GM19438 (cell line): Measurements from ENCODE around the gene EGFL6.

Source experiments
- ATAC-seq: cut with Tn5 transposase; IDR thresholded peaks from one replicate; pipeline ENCODE4 v1.9.1; 2021; ENCODE audit warnings: low read depth; ENCODE audit not compliant: unreplicated experiment

EGFL6 gene, protein sequence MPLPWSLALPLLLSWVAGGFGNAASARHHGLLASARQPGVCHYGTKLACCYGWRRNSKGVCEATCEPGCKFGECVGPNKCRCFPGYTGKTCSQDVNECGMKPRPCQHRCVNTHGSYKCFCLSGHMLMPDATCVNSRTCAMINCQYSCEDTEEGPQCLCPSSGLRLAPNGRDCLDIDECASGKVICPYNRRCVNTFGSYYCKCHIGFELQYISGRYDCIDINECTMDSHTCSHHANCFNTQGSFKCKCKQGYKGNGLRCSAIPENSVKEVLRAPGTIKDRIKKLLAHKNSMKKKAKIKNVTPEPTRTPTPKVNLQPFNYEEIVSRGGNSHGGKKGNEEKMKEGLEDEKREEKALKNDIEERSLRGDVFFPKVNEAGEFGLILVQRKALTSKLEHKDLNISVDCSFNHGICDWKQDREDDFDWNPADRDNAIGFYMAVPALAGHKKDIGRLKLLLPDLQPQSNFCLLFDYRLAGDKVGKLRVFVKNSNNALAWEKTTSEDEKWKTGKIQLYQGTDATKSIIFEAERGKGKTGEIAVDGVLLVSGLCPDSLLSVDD

DNA sequence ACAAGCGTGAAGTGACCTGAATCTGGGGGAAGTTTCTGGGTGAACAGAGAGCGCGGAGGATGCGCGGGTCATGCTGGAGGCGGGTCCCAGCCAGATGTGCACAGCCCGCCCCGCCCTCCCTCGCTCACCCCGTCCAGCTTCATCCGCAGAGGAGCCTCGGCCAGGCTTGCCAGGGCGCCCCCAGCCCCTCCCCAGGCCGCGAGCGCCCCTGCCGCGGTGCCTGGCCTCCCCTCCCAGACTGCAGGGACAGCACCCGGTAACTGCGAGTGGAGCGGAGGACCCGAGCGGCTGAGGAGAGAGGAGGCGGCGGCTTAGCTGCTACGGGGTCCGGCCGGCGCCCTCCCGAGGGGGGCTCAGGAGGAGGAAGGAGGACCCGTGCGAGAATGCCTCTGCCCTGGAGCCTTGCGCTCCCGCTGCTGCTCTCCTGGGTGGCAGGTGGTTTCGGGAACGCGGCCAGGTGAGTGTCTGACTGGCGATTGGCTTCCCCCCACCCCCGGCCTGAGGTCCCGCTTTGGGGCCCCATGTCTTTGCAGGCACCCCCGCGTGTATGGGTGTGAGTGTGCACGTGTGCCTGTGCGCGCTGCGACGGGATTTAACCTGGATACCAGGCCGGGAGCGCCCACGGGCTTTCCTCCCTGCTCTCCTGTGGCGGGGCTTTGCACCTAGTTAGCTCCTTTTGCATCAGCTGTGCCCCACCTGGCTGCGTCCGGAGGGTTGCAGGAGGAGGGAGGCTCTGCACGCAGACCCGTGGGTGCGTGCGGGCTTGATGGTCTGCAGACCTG lies at the start of gene EGFL6:
TSS of gene EGFL6 (plus strand) at position 123 of the 782 bp plus-strand sequence. CDS start at position 384, 261 bp downstream.
- no peak for ATAC-seq

DNA sequence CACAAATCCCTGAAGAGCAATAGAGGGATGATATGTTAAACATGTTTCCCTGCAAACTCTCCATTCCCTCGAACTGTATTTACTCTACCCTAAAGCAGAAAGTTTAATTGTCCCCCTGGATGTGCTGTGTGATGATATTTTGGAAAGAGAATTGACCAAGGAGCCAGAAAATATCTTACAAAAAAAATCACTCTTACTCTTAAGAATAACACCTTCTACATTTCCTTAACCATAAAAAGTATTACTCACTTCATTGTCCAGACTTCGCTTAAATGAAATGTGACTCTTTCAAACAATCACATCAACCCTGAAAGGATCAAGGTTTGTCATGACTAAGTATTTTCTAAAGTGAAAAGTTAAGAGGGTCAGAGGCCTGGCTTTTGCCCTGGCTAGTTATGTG lies 49.0 kb upstream of the EGFL6 start:
- no peak for ATAC-seq

DNA sequence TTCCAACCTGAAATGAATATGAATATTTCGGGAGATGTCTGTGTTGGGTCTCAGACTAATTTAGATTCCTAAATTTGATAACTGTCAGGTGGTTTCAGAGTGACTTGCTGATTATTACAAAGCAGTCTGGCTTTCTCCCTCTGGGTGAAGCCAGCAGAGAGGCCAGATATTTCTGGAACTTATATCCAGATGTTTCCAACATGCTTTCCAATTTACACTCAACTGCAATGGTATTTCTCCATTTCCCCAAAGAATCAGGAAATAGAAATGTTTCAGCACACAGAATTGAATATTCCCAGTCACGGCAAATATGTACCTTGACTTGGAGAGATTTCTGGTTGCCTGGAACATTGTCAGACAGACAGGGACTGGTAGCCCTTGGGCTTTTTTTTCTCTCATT lies 48.5 kb upstream of the EGFL6 start:
- no peak for ATAC-seq

DNA sequence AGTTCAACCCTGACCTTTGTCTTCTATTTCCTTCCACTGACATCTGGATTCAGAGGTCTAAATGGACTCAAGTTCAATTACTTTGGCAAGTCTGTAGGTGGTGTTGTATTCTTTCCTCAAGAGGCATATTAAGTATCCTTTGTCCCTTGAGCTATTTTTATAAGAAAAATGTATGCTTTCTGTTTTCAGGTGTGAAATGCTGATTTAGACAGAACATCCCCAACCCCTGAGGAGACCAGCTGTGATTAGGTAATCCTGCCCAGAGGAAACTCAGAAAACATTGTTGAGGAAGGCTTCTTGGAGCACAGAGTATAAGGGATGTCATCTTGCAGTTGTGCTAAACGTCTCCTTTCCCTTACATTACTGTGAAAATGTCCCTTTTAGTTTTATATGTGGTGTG lies 46.6 kb upstream of the EGFL6 start:
- ATAC-seq = no peak

DNA sequence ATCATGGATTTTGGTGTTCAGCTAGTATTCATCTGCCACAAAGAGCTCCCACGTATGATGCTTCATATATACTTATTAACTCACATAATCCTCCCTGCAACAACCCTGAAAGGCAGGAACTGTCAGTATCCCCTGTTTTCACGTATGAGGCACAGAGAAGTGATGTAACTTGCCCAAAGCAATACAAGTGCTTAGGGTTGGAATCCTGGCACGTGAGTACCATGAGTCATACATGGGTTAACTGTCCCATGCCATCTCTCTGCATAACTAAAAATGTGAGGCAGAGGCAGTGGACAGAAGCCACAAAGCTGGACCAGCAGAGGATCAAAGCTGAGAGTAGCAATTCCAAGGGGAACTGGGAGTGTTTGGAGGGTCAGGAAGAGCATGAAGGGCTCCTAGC lies 35.7 kb upstream of the EGFL6 start:
- no peak for ATAC-seq

DNA sequence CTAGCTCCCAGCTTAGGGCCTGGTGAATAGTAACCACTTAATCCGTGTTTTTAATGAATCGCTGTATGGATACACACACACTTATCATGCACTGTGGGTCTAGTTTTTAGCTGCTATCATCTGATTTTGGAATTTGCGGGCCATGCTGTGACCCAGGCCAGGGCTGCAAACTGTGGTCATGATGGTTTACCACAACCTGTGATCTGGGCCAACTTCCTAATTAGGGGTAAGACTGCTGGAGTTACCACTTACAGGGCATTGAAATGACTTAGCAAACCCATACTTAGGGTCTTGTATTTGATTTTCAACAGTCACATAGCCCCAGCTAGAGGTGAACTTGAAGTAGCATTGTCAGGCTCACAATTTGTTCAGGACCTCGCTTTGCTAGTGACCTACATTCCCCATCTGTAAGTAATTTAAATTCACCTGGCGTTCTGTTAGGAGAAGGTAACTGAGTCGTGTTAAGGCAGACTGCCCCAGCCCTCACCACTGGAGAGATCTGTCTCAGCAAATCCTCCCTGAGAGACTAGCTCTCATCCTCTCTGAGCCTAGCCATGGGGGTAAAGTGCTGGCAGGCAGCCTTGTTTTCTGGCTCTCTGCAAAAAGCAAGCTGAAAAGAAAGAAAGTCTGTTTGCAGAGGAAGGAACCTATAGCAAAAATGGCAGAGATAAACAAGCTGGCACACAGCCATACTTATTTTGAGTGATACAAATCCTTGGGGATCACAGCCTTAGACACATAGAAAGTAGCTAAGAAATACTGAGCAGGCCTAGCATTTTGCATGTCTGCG lies 33.8 kb upstream of the EGFL6 start:
- no peak for ATAC-seq

DNA sequence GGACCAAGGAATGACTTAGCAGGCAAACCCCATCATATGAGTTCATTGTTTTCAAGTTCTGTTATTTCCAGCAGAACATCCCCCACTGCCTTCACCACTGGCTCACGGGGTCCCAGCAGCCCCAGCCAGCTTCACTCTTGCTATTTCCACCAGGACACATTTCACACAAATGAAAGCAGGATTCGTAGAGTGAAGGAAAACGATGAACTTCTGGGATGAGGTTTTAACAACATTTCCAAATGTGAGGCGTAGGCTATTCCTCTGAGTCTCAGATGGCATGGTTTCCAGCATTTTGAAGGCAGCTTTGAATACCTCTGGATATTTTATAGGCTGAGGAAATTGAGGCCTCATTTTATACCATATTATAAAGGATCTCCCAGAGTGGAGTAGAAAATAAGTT lies 32.9 kb upstream of the EGFL6 start:
- no peak for ATAC-seq

DNA sequence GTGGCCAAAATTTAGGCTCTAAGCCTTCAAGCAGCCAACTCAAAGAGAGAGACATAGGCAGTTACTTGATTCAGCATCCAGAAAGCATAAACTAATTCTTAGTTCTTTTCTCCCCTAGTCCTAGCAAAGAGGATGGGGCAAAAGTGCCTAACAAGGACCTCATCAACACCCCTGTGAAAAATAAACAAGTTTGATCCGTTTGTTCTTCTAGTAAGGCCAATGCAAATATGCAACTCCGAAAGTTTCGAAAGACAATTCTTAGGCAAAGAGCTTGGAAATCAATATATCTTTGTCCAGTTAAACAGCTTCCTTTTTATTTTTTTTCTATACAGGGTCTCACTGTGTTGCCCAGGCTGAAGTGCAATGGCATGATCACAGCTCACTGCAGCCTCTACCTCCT lies 31.0 kb upstream of the EGFL6 start:
- no peak for ATAC-seq

DNA sequence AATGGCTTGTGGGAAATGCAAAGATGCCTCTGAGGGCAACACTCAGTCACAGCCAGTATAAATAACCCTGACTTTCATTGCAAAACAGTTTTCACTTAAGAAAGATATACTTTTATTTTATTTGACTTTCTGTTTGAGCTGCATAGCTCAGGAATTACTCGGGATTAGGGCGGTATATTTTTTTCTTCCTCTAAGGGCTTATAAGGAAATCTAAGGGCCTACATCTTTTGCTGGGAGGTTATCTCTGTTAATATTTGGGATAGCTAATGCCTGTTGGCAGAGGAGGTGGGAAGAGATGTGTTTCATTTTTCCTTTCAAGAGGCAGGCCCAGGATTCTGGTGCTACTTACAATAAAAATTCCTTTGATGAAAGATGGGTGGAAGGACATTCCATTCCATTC lies 28.8 kb upstream of the EGFL6 start:
- no peak for ATAC-seq

DNA sequence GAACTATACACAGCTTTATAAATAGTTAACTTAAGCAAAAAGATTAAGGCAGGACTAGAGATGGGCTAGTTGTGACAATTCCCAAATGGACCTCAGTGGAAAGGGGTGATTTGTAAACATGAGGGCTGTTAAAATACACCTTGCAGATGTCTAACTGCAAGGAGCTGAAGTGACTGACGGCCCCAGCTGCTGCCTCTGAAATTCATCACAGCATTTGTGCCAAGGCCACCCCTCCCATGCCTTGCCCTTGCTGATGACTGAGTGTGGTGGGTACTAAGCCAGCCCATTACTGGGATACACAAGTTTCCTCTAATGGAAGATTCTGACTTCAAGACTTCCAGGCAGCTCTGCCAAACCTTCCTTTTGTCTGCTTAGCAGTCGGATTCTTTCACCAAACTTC lies 23.7 kb upstream of the EGFL6 start:
- no peak for ATAC-seq

DNA sequence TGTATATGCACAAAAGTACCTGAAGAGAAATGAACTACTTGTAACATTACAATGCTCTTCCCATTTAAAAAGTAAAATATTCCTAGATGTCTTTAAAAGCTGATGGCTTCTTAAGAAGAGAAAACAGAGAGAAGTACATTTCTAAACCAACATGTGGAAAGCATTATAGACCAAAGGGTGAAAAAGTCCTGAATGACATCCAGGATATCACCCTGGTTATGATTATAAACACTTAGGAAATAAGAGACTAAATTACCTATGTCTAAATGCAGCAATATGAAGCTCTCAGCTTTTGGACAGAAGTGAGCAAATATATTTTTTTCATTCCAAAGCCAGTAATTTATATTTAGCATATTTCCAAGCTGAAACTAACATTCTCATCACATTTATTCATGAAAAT lies 21.7 kb upstream of the EGFL6 start:
- no peak for ATAC-seq

DNA sequence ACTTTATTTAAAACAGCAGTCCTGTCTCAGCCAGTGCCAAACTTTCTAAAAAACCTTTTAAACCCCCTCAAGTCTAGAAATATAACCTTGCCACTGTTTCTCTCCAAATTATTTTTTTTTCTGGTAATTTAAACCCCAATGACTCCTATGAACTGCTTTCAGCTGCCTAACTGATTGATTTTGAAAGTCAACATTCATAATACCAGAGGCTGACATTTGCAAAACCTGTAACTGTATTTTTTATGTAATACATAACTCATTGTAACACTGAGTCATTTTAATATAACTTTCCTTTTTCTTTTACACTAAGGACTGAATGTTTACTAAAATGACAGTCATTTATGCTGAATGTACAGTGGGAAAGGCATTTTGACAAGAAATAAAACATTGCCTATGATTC lies 19.1 kb upstream of the EGFL6 start:
- ATAC-seq = no peak

DNA sequence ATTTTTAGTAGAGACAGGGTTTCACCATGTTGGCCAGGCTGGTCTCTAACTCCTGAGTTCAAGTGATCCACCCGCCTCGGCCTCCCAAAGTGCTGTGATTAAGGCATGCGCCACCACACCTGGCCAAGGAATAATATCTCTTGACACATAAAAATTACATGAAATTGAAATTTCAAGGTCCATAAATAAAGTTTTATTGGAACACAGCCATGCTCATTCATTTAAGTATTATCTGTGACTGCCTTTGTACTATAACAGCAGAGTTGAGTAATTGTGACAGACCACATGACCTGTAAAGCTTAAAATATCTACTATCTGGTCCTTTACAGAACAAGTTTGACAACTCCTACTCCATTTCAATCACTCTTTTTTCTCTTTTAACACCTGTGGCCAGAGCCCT lies 17.8 kb upstream of the EGFL6 start:
- ATAC-seq = no peak

DNA sequence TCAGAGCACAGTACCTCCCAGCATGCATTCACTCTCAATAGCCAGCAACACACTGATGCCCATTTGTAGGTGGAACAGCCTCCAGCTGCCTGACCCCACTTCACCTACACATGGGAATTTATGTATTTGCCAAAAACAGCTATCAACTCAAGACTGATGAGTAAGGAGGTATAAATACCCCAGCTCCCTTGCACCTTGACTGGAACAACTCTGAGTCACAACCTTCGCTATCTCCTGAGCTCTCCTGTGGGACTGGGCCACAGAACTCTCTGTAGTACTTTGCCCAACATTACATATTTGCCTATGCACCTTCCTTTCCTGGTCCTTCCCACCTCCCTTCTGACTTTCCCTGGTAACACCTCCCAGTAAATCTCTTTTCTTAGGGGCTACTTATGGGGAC lies 16.5 kb upstream of the EGFL6 start:
- no peak for ATAC-seq

DNA sequence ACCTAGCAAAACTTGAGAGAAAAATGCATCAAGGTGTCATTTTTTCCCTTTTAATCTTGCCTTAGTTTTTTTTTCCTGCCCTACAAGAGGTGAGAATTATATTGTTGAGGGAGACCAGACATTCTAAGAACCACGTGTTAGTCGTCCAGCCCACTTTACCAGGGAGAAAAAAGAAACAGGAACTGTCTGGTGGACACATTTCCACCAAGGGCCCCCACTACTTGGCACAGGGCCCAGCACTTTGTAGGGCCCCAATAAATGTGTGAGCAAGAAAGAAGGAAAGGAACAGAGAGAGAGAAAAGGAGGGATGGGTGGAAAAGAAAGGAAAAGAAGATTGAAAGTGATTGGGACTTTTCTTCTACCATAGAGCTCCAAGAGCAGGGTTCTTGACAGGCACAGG lies 3.9 kb upstream of the EGFL6 start:
- ATAC-seq = no peak

DNA sequence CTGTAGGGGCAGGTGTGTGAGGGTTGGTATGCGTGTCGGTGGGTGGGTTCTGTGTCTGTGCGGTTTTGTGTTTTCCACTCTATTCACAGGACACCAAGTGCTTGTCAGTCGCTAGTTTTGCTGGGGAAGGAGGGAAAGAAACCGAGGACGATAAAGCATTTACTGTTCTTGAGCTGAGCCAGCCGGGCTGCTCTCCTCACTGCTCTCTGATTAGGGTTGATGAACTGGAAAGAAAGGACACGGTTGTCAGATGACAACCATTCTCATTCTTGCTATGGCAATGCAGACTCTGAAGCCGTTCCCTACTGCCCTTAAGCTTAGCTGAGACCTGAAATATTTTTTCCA lies 832 bp downstream of the EGFL6 start:
- ATAC-seq = no peak

DNA sequence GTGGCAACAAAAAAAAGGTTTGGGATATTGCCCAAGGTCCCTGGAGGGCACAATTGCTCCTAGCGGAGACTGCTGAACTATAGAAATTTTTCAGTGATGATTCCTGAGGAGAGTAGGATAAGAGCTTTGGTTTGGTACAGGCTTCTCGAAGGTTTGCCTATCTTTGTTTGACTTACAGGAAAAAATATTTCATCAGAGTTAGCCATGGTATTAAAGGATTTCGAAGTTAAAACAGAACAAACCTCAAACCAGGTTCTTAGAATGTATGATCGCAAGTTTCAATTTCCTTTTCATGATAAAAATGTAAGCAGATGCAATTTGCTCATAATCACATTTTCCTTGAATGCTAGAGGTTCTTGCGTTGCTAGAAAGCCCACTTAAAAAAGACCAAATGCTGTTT lies 1.7 kb downstream of the EGFL6 start:
- ATAC-seq = no peak

DNA sequence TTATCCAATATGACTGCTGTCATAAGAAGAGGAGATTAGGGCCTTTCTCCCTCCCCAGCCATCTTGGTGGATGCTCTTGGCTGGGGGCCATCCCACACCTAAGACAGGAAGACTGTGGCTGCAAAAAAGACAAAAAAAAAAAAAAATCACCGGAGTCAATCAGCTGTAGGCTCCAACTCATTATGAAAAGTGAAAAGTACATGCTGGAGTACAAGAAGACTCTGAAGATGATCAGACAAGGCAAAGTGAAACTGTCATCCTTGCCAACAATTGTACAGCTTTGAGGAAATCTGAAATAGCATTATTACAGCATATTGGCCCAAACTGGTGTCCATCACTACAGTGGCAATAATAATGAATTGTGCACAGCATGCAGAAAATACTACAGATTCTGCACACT lies 5.2 kb downstream of the EGFL6 start:
- ATAC-seq = no peak

DNA sequence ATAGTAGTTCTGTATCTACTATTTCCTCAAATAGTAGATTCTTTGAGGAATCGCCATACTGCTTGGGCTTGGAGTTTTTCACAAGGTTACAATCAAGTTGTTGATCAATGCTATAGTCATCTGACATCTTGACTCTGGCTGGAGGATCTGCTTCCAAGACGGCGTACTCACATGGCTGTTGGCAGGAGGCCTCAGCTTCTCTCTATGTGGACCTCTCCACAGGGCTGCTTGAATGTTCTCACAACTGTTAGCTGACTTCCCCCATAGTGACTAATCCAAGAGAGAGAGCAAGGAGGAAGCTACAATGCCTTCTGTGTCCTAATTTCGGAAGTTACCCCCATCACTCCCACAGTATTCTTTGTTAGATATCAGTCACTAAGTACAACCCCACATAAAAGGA lies 10.3 kb downstream of the EGFL6 start:
- ATAC-seq = no peak

DNA sequence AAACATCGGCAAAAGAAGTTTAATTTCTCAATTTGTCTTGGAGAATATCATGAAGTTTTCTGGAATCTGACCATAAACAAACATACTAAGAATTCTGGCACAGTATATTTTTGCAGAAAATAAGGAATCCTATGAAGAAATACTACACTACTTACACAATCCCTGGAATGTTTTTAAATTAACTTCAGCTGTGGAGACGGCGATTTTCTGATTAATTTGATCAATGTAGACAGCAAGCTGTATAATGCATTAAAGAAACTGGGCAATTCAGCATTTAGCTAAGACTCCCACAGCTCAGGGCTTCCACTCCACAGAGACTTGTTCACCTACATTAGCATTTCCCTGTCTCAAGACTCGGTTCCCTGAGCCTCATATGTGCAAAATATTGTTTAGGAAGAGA lies 12.2 kb downstream of the EGFL6 start:
- ATAC-seq = no peak

DNA sequence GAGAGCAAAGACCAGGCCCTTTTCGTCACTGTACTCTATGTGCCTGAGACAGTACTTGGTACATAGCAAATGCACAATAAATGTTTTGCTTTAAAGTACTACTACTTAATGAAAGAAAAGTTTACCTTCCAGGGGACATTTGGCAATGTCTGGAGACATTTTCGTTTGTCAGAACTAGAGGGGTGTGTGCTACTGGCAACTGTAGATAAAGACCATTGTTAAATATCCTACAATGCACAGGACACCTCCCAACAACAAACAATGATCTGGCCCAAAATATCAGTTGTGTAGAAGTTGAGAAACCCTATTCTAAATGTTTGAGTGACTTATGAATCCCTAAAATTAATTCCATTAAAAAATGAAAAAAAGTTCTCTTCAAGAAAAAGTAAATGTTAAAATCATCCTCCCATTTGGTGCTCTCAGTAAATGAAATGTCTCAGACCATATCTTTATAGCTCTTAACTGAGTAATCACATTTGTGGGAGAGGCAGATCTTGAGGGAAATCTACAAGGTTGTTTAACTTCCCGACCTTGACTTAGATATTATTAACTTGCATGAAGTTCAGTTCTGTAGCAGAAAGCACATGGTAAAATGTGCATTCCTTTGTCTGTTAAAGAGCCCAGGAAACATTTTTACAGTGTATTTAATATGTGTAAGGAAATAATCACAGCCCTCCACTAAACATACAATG lies 18.5 kb downstream of the EGFL6 start:
- ATAC-seq = no peak
